ENCODE measurements around the gene ECM1.
A peak's percentile ranks its signal among the peaks of the same experiment; 100 is the strongest.

Gene ECM1

GRCh38 chr1:150561974-150562445, 54.1 kb downstream of the ECM1 start:
- FAIRE-seq (peak; percentile 87), DNase-seq (ENCODE audit: insufficient read length) (peak; percentile 69)
- TF ChIP-seq TAF1 (IDR thresholded peaks at IDR 0.05; ENCODE audit: borderline replicate concordance, low read depth, low read length) (no peak), POLR2A (IDR thresholded peaks at IDR 0.05; ENCODE audit: low read depth, low read length) (peak; percentile 55; the same call in 1 of the 2 replicates), POLR2AphosphoS5 (IDR thresholded peaks at IDR 0.05; ENCODE audit: low read depth, low read length) (peak; percentile 18; the same call in 1 of the 2 replicates)

- TF ChIP-seq TAF1 (IDR thresholded peaks at IDR 0.05; ENCODE audit: borderline replicate concordance, low read depth, low read length) (peak; percentile 64; the same call in 1 of the 2 replicates), POLR2AphosphoS5 (IDR thresholded peaks at IDR 0.05; ENCODE audit: low read depth, low read length) (peak; percentile 60), POLR2A (IDR thresholded peaks at IDR 0.05; ENCODE audit: low read depth, low read length) (0 out of 2 replicates have a peak, but pooled peaks have one; percentile 46)
- peak; percentile 65 for DNase-seq (ENCODE audit: insufficient read length)
- peak; percentile 94 for FAIRE-seq
These were observed 54.8 kb downstream of the ECM1 start for GRCh38 chr1:150562446-150563339.

Measured in GM12892 (cell line).